Glutamatergic neuron (in vitro differentiated cells): ENCODE measurements around the gene DYNC2H1. TPM values are rescaled to one million over a fixed set of nuclear protein-coding genes. Genes with fewer than 3 reads are reported as not detected.

Source experiments
- DNase-seq: peaks from one replicate; pipeline ENCODE4 v3.0.0; 2022
- H3K27ac Mint-ChIP-seq: one replicate; pipeline ENCODE4 v1.8.0; 2020; ENCODE audit warnings: mild to moderate bottlenecking, mixed read lengths, inconsistent platforms; ENCODE audit not compliant: unreplicated experiment
- H3K27me3 Mint-ChIP-seq: one replicate; pipeline ENCODE4 v1.8.0; 2020; ENCODE audit warnings: mild to moderate bottlenecking, moderate library complexity, mixed read lengths, inconsistent platforms; ENCODE audit not compliant: unreplicated experiment
- H3K36me3 Mint-ChIP-seq: one replicate; pipeline ENCODE4 v1.8.0; 2020; ENCODE audit warnings: mild to moderate bottlenecking, mixed read lengths, inconsistent platforms; ENCODE audit not compliant: unreplicated experiment
- H3K4me1 Mint-ChIP-seq: one replicate; pipeline ENCODE4 v1.8.0; 2020; ENCODE audit warnings: mild to moderate bottlenecking, low read depth, mixed read lengths, inconsistent platforms; ENCODE audit not compliant: unreplicated experiment
- H3K4me3 Mint-ChIP-seq: one replicate; pipeline ENCODE4 v1.8.0; 2020; ENCODE audit warnings: mild to moderate bottlenecking, mixed read lengths, inconsistent platforms; ENCODE audit not compliant: unreplicated experiment
- H3K9me3 Mint-ChIP-seq: one replicate; pipeline ENCODE4 v1.8.0; 2020; ENCODE audit warnings: mild to moderate bottlenecking, moderate library complexity, mixed read lengths, inconsistent platforms; ENCODE audit not compliant: unreplicated experiment
- total RNA-seq: library from RNA; stranded (reverse); fragmentation: NEBNext Ultra II Directional; extraction: Animal tissue kit (Norgen Biotek cat#: 25700); gene quantifications from one replicate; pipeline ENCODE4 v1.2.1, GENCODE V29; 2021; ENCODE audit not compliant: unreplicated experiment
- TF ChIP-seq, protein P1 (sequence below): fragments of 200-600 bp; sonication (generic); IDR thresholded peaks from one replicate; pipeline ENCODE4 v1.5.0; 2021; ENCODE audit not compliant: partially characterized antibody, unreplicated experiment

DYNC2H1 gene
- total RNA-seq, 1 donor from 2014 or later = 9.7 TPM

DNA sequence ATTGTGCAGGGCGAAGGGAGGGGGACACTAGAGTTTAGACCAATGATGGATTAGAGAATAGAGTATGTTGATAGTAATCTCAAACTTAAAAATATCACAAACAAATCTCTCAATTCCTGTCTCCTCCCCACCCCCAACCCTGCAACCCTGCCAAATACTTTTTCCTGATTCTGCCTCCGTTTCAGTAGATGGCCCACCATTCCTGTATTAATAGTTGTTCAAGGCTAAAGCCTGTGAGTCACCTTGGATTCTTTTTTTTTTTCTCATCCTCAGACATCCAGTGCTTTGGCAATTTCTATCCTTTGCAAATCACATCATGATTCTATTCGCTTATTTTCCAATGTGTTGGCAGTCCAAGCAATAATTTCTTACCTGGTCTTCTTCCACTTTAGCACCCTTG lies 207.9 kb downstream of the DYNC2H1 start:
- Mint-ChIP-seq H3K36me3 (no peaks in the 10 kb centered on the region), H3K4me1 (no peaks in the 10 kb centered on the region), H3K4me3 (no peak overlapping the region), H3K27ac (no peak overlapping the region), H3K9me3 (no peaks in the 10 kb centered on the region), H3K27me3 (no peaks in the 10 kb centered on the region)
- no peak for DNase-seq
- TF ChIP-seq, protein P1, sequence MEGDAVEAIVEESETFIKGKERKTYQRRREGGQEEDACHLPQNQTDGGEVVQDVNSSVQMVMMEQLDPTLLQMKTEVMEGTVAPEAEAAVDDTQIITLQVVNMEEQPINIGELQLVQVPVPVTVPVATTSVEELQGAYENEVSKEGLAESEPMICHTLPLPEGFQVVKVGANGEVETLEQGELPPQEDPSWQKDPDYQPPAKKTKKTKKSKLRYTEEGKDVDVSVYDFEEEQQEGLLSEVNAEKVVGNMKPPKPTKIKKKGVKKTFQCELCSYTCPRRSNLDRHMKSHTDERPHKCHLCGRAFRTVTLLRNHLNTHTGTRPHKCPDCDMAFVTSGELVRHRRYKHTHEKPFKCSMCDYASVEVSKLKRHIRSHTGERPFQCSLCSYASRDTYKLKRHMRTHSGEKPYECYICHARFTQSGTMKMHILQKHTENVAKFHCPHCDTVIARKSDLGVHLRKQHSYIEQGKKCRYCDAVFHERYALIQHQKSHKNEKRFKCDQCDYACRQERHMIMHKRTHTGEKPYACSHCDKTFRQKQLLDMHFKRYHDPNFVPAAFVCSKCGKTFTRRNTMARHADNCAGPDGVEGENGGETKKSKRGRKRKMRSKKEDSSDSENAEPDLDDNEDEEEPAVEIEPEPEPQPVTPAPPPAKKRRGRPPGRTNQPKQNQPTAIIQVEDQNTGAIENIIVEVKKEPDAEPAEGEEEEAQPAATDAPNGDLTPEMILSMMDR = no peak

GRCh38 chr11:103322821-103323220 lies 213.6 kb downstream of the DYNC2H1 start:
- DNase-seq = no peak
- H3K36me3 Mint-ChIP-seq = no peaks in the 10 kb centered on the region
- H3K4me3 Mint-ChIP-seq = no peak overlapping the region
- TF ChIP-seq, protein P1 = no peak
- H3K4me1 Mint-ChIP-seq = peaks cover 8% of the 10 kb centered on the region
- H3K9me3 Mint-ChIP-seq = no peaks in the 10 kb centered on the region
- H3K27ac Mint-ChIP-seq = no peak overlapping the region
- H3K27me3 Mint-ChIP-seq = no peaks in the 10 kb centered on the region

DNA sequence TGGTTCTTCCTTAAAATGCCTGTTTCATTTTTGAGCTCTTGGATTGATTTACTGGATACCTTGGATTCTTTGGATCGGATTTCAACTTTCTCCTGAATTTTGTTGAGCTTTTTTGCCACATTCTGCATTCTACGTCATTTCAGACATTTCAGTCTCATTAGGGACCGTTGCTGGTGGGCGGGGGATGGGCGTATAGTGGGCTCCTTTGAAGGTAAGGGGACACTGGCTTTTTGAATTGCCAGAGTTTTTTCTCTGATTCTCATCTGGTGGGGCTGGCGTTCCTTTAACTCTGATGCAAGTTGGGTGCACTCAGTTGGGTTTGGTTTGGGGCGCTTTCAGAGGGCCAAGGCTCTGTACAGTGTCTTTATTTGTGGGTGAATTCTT lies 216.5 kb downstream of the DYNC2H1 start:
- DNase-seq = peak; percentile 56
- no peak overlapping the region for H3K4me3 Mint-ChIP-seq
- H3K27me3 Mint-ChIP-seq = no peaks in the 10 kb centered on the region
- TF ChIP-seq, protein P1 = no peak
- peaks cover 8% of the 10 kb centered on the region for H3K4me1 Mint-ChIP-seq
- no peaks in the 10 kb centered on the region for H3K36me3 Mint-ChIP-seq
- H3K27ac Mint-ChIP-seq = peak overlapping the region; percentile 63
- H3K9me3 Mint-ChIP-seq = no peaks in the 10 kb centered on the region

- TF ChIP-seq, protein P1 = peak; percentile 74
- H3K9me3 Mint-ChIP-seq = no peaks in the 10 kb centered on the region
- H3K27ac Mint-ChIP-seq = peak overlapping the region; percentile 63
- no peaks in the 10 kb centered on the region for H3K27me3 Mint-ChIP-seq
- H3K4me3 Mint-ChIP-seq = no peak overlapping the region
- H3K36me3 Mint-ChIP-seq = no peaks in the 10 kb centered on the region
- DNase-seq = peak; percentile 23
- H3K4me1 Mint-ChIP-seq = peaks cover 8% of the 10 kb centered on the region
Observed at GRCh38 chr11:103326070-103326794, 217.0 kb downstream of the DYNC2H1 start.

DNA sequence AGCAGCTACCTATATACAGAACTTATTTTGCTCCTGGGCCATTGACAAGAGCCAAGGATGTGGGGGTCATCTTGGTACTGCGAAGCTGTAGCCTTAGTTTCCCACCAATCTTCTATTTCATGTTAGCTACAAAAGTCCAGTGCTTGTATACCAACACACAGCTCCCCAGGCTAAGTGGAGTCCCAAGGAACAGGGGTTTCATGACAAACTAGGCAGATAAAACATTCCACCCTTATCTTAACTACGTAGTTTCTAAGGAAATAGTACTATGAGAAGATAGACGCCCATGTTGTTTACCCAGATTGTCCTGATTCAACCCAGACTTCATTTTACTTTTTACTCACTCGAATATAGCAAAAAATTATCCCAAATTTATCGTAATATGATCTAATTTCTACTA lies 218.5 kb downstream of the DYNC2H1 start:
- no peak for DNase-seq
- H3K4me3 Mint-ChIP-seq = no peak overlapping the region
- no peaks in the 10 kb centered on the region for H3K27me3 Mint-ChIP-seq
- peaks cover 8% of the 10 kb centered on the region for H3K4me1 Mint-ChIP-seq
- H3K36me3 Mint-ChIP-seq = no peaks in the 10 kb centered on the region
- H3K9me3 Mint-ChIP-seq = no peaks in the 10 kb centered on the region
- TF ChIP-seq, protein P1 = no peak
- H3K27ac Mint-ChIP-seq = no peak overlapping the region
